Stimulated activated naive CD8-positive, alpha-beta T cell treated with anti-CD3 and anti-CD28 coated beads, Interleukin-15, Interleukin-2, amounts not matched to agents 100 ng/mL and 50 ng/mL, for 24 hours (primary cell): ENCODE results near the gene RBMS3.

ENCODE experiments used
- H3K27ac Mint-ChIP-seq: one replicate; pipeline ENCODE4 v1.8.0; 2021; ENCODE audit warnings: mild to moderate bottlenecking, mixed read lengths
- H3K27me3 Mint-ChIP-seq: one replicate; pipeline ENCODE4 v1.8.0; 2021; ENCODE audit warnings: mixed read lengths
- H3K36me3 Mint-ChIP-seq: one replicate; pipeline ENCODE4 v1.8.0; 2021; ENCODE audit warnings: low read depth, mixed read lengths
- H3K4me1 Mint-ChIP-seq: one replicate; pipeline ENCODE4 v1.8.0; 2021; ENCODE audit warnings: low read depth, mixed read lengths
- H3K4me3 Mint-ChIP-seq: one replicate; pipeline ENCODE4 v1.8.0; 2021; ENCODE audit warnings: mild to moderate bottlenecking, mixed read lengths
- H3K9me3 Mint-ChIP-seq: one replicate; pipeline ENCODE4 v1.8.0; 2021; ENCODE audit warnings: mixed read lengths

The RBMS3 gene

GRCh38 chr3:29427266-29428103 is 146.6 kb downstream of the RBMS3 start:
- no peaks in the 10 kb centered on the region for H3K9me3 Mint-ChIP-seq
- no peaks in the 10 kb centered on the region for H3K36me3 Mint-ChIP-seq
- H3K4me1 Mint-ChIP-seq, result no peaks in the 10 kb centered on the region
- H3K4me3 Mint-ChIP-seq, result no peak overlapping the region
- no peak overlapping the region for H3K27ac Mint-ChIP-seq
- H3K27me3 Mint-ChIP-seq, result no peaks in the 10 kb centered on the region

GRCh38 chr3:29429055-29429679 is 148.3 kb downstream of the RBMS3 start:
- H3K4me1 Mint-ChIP-seq, result no peaks in the 10 kb centered on the region
- no peaks in the 10 kb centered on the region for H3K36me3 Mint-ChIP-seq

GRCh38 chr3:29430558-29430971 is 149.7 kb downstream of the RBMS3 start:
- Mint-ChIP-seq H3K27ac (no peak overlapping the region), H3K9me3 (no peaks in the 10 kb centered on the region), H3K36me3 (no peaks in the 10 kb centered on the region), H3K4me3 (no peak overlapping the region), H3K4me1 (no peaks in the 10 kb centered on the region), H3K27me3 (no peaks in the 10 kb centered on the region)

More at GRCh38 chr3:29429055-29429679, 148.3 kb downstream of the RBMS3 start:
- Mint-ChIP-seq H3K27ac (no peak overlapping the region), H3K4me3 (no peak overlapping the region), H3K27me3 (no peaks in the 10 kb centered on the region), H3K9me3 (no peaks in the 10 kb centered on the region)

GRCh38 chr3:29436612-29437323 is 155.9 kb downstream of the RBMS3 start:
- Mint-ChIP-seq H3K27me3 (no peaks in the 10 kb centered on the region), H3K36me3 (no peaks in the 10 kb centered on the region), H3K27ac (no peak overlapping the region), H3K4me3 (no peak overlapping the region), H3K9me3 (no peaks in the 10 kb centered on the region), H3K4me1 (peaks cover 5% of the 10 kb centered on the region)

- Mint-ChIP-seq H3K36me3 (no peaks in the 10 kb centered on the region), H3K9me3 (peaks cover 3% of the 10 kb centered on the region), H3K4me3 (no peak overlapping the region), H3K27me3 (peaks cover 3% of the 10 kb centered on the region), H3K4me1 (peaks cover 5% of the 10 kb centered on the region), H3K27ac (no peak overlapping the region)
These were observed 157.7 kb downstream of the RBMS3 start for GRCh38 chr3:29438580-29438979.

- Mint-ChIP-seq H3K36me3 (no peaks in the 10 kb centered on the region), H3K4me3 (no peak overlapping the region), H3K9me3 (peaks cover 14% of the 10 kb centered on the region), H3K27ac (no peak overlapping the region), H3K4me1 (peaks cover 5% of the 10 kb centered on the region), H3K27me3 (peaks cover 11% of the 10 kb centered on the region)
These were observed 159.8 kb downstream of the RBMS3 start for GRCh38 chr3:29440413-29441305.

GRCh38 chr3:29441422-29441821 is 160.6 kb downstream of the RBMS3 start:
- Mint-ChIP-seq H3K9me3 (peaks cover 14% of the 10 kb centered on the region), H3K36me3 (no peaks in the 10 kb centered on the region), H3K27me3 (peaks cover 11% of the 10 kb centered on the region), H3K4me1 (peaks cover 5% of the 10 kb centered on the region), H3K4me3 (no peak overlapping the region), H3K27ac (no peak overlapping the region)

- H3K9me3 Mint-ChIP-seq, result peaks cover 14% of the 10 kb centered on the region
- H3K4me1 Mint-ChIP-seq, result no peaks in the 10 kb centered on the region
- peaks cover 11% of the 10 kb centered on the region for H3K27me3 Mint-ChIP-seq
- H3K27ac Mint-ChIP-seq, result no peak overlapping the region
- no peaks in the 10 kb centered on the region for H3K36me3 Mint-ChIP-seq
- no peak overlapping the region for H3K4me3 Mint-ChIP-seq
These were observed 167.2 kb downstream of the RBMS3 start for GRCh38 chr3:29447946-29448627.

- Mint-ChIP-seq H3K4me1 (no peaks in the 10 kb centered on the region), H3K27me3 (no peaks in the 10 kb centered on the region), H3K4me3 (no peak overlapping the region), H3K36me3 (no peaks in the 10 kb centered on the region), H3K9me3 (no peaks in the 10 kb centered on the region), H3K27ac (no peak overlapping the region)
These were observed 171.0 kb downstream of the RBMS3 start for GRCh38 chr3:29451920-29452319.

- Mint-ChIP-seq H3K27ac (no peak overlapping the region), H3K4me1 (no peaks in the 10 kb centered on the region), H3K4me3 (no peak overlapping the region), H3K27me3 (no peaks in the 10 kb centered on the region), H3K9me3 (no peaks in the 10 kb centered on the region), H3K36me3 (no peaks in the 10 kb centered on the region)
These were observed 172.0 kb downstream of the RBMS3 start for GRCh38 chr3:29452934-29453283.

- H3K27ac Mint-ChIP-seq, result no peak overlapping the region
These were observed 172.6 kb downstream of the RBMS3 start for GRCh38 chr3:29453284-29454001.

GRCh38 chr3:29454161-29454611 is 173.3 kb downstream of the RBMS3 start:
- H3K9me3 Mint-ChIP-seq, result no peaks in the 10 kb centered on the region
- no peaks in the 10 kb centered on the region for H3K36me3 Mint-ChIP-seq
- H3K27me3 Mint-ChIP-seq, result no peaks in the 10 kb centered on the region
- H3K27ac Mint-ChIP-seq, result no peak overlapping the region
- no peaks in the 10 kb centered on the region for H3K4me1 Mint-ChIP-seq
- H3K4me3 Mint-ChIP-seq, result no peak overlapping the region

More at GRCh38 chr3:29453284-29454001, 172.6 kb downstream of the RBMS3 start:
- no peak overlapping the region for H3K4me3 Mint-ChIP-seq
- H3K27me3 Mint-ChIP-seq, result no peaks in the 10 kb centered on the region
- no peaks in the 10 kb centered on the region for H3K9me3 Mint-ChIP-seq
- H3K4me1 Mint-ChIP-seq, result no peaks in the 10 kb centered on the region
- no peaks in the 10 kb centered on the region for H3K36me3 Mint-ChIP-seq

GRCh38 chr3:29456901-29457300 is 176.0 kb downstream of the RBMS3 start:
- Mint-ChIP-seq H3K4me1 (no peaks in the 10 kb centered on the region), H3K27me3 (no peaks in the 10 kb centered on the region), H3K9me3 (no peaks in the 10 kb centered on the region), H3K27ac (no peak overlapping the region), H3K36me3 (no peaks in the 10 kb centered on the region), H3K4me3 (no peak overlapping the region)
